ENCODE measurements around the gene MAST4.
A peak's percentile ranks its signal among the peaks of the same experiment; 100 is the strongest.

MAST4 gene

GRCh38 chr5:66972004-66972403, 375.8 kb downstream of the MAST4 start:
- no peak for DNase-seq (ENCODE audit: low read depth)
- H3K4me3 ChIP-seq (ENCODE audit: low read length) = no peak overlapping the region
- no peak for TF ChIP-seq CTCF (conservative IDR thresholded peaks at IDR 0.05; ENCODE audit: low read length)

GRCh38 chr5:66974256-66974655, 378.1 kb downstream of the MAST4 start:
- TF ChIP-seq CTCF (conservative IDR thresholded peaks at IDR 0.05; ENCODE audit: low read length) = no peak
- DNase-seq (ENCODE audit: low read depth) = peak; percentile 20
- no peak overlapping the region for H3K4me3 ChIP-seq (ENCODE audit: low read length)

GRCh38 chr5:66976108-66976507, 379.9 kb downstream of the MAST4 start:
- no peak overlapping the region for H3K4me3 ChIP-seq (ENCODE audit: low read length)
- no peak for TF ChIP-seq CTCF (conservative IDR thresholded peaks at IDR 0.05; ENCODE audit: low read length)
- no peak for DNase-seq (ENCODE audit: low read depth)

GRCh38 chr5:66979738-66980137, 383.5 kb downstream of the MAST4 start:
- no peak overlapping the region for H3K4me3 ChIP-seq (ENCODE audit: low read length)
- DNase-seq (ENCODE audit: low read depth) = no peak
- TF ChIP-seq CTCF (conservative IDR thresholded peaks at IDR 0.05; ENCODE audit: low read length) = no peak

GRCh38 chr5:66981266-66982055, 385.3 kb downstream of the MAST4 start:
- H3K4me3 ChIP-seq (ENCODE audit: low read length) = no peak overlapping the region
- TF ChIP-seq CTCF (conservative IDR thresholded peaks at IDR 0.05; ENCODE audit: low read length) = no peak
- no peak for DNase-seq (ENCODE audit: low read depth)

GRCh38 chr5:66982056-66982387, 385.8 kb downstream of the MAST4 start:
- TF ChIP-seq CTCF (conservative IDR thresholded peaks at IDR 0.05; ENCODE audit: low read length) = no peak
- no peak overlapping the region for H3K4me3 ChIP-seq (ENCODE audit: low read length)
- no peak for DNase-seq (ENCODE audit: low read depth)

- no peak for DNase-seq (ENCODE audit: low read depth)
- H3K4me3 ChIP-seq (ENCODE audit: low read length) = no peak overlapping the region
- TF ChIP-seq CTCF (conservative IDR thresholded peaks at IDR 0.05; ENCODE audit: low read length) = no peak
These were observed 386.3 kb downstream of the MAST4 start for GRCh38 chr5:66982470-66982869.
